Thyroid gland (tissue), 4 donors: Measurements from ENCODE around the gene ASPRV1.

Experiments
- POLR2A ChIP-seq, 2 donors: fragments of 450-650 bp; IDR thresholded peaks; one replicate each; pipeline ENCODE4 v1.6.1; 2017; ENCODE audit warnings: antibody characterized with exemption in 2 of 2, mild to moderate bottlenecking in 2 of 2, moderate library complexity in 1 of 2
- TF ChIP-seq, protein P1 (sequence below), 6 experiments: fragments of 200-600 bp in 3 of 6; fragments of 450-650 bp in 3 of 6; sonication (generic) in 3 of 6; IDR thresholded peaks; one replicate each; pipeline ENCODE4 v1.5.1; 2016 to 2019; ENCODE audit warnings: antibody characterized with exemption in 6 of 6, mild to moderate bottlenecking in 2 of 6, inconsistent platforms in 1 of 6, moderate library complexity in 1 of 6

GRCh38 chr2:69914164-69914949, 47.1 kb downstream of the ASPRV1 start:
- TF ChIP-seq, protein P1, sequence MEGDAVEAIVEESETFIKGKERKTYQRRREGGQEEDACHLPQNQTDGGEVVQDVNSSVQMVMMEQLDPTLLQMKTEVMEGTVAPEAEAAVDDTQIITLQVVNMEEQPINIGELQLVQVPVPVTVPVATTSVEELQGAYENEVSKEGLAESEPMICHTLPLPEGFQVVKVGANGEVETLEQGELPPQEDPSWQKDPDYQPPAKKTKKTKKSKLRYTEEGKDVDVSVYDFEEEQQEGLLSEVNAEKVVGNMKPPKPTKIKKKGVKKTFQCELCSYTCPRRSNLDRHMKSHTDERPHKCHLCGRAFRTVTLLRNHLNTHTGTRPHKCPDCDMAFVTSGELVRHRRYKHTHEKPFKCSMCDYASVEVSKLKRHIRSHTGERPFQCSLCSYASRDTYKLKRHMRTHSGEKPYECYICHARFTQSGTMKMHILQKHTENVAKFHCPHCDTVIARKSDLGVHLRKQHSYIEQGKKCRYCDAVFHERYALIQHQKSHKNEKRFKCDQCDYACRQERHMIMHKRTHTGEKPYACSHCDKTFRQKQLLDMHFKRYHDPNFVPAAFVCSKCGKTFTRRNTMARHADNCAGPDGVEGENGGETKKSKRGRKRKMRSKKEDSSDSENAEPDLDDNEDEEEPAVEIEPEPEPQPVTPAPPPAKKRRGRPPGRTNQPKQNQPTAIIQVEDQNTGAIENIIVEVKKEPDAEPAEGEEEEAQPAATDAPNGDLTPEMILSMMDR (IDR thresholded peaks at IDR 0.05): peak in 1 of 6 experiments; percentile 14
- TF ChIP-seq POLR2A (IDR thresholded peaks at IDR 0.05): peak; percentile 75 to 93
